Caco-2 (cell line): ENCODE measurements around the gene CDH11. TPM values are rescaled to one million over a fixed set of nuclear protein-coding genes. Genes with fewer than 3 reads are reported as not detected.

Experiments used
- BruUV-seq: library from RNA; stranded (reverse); fragments of 400-500 nt; replicated peaks from 2 replicates; lab custom pipeline; 2021; lab: Mats Ljungman, UMichigan
- CTCF ChIA-PET: fragments of 300-600 bp; sonication (Branson Sonifier 250); formaldehyde crosslinking; loops from one replicate; lab custom pipeline; 2022; ENCODE audit warnings: antibody characterized with exemption; lab: Charles Lee
- POLR2A ChIA-PET: fragments of 300-600 bp; sonication (Branson Sonifier 250); formaldehyde crosslinking; loops from one replicate; lab custom pipeline; 2022; ENCODE audit warnings: antibody characterized with exemption; lab: Charles Lee
- DNase-seq, 2 experiments: peaks; one replicate each; pipeline versions ENCODE4 v3.0.0 to v3.0.0-alpha.2; 2020 to 2022
- H3K27me3 ChIP-seq: replicated peaks from 2 replicates; pipeline ENCODE4 v1.6.0; 2011; ENCODE audit warnings: low read length; ENCODE audit not compliant: control insufficient read depth, insufficient read depth
- H3K36me3 ChIP-seq: 2 replicates; pipeline ENCODE4 v1.5.1; 2011; ENCODE audit warnings: low read length; ENCODE audit not compliant: control insufficient read depth, insufficient read depth
- H3K4me1 ChIP-seq: fragments of 250-450 bp; sonication (Bioruptor Pico); 2 replicates; pipeline ENCODE4 v1.5.1; 2020; ENCODE audit warnings: mild to moderate bottlenecking
- H3K4me3 ChIP-seq: 2 replicates; pipeline ENCODE4 v1.5.1; 2011; ENCODE audit warnings: low read depth, mild to moderate bottlenecking, control low read depth, low read length
- H3K9me3 ChIP-seq: fragments of 250-450 bp; sonication (Bioruptor Pico); 2 replicates; pipeline ENCODE4 v1.5.1; 2020; ENCODE audit warnings: mild to moderate bottlenecking, moderate library complexity
- H3K27ac Mint-ChIP-seq: one replicate; pipeline ENCODE4 v1.8.0; 2022; ENCODE audit warnings: mixed read lengths; ENCODE audit not compliant: unreplicated experiment
- H3K27me3 Mint-ChIP-seq: one replicate; pipeline ENCODE4 v1.8.0; 2022; ENCODE audit warnings: mixed read lengths; ENCODE audit not compliant: insufficient read depth, unreplicated experiment
- H3K36me3 Mint-ChIP-seq: one replicate; pipeline ENCODE4 v1.8.0; 2022; ENCODE audit warnings: mild to moderate bottlenecking, mixed read lengths; ENCODE audit not compliant: insufficient read depth, unreplicated experiment
- H3K4me1 Mint-ChIP-seq: one replicate; pipeline ENCODE4 v1.8.0; 2022; ENCODE audit warnings: low read depth, mixed read lengths; ENCODE audit not compliant: unreplicated experiment
- H3K4me3 Mint-ChIP-seq: one replicate; pipeline ENCODE4 v1.8.0; 2022; ENCODE audit warnings: mild to moderate bottlenecking, moderate library complexity, mixed read lengths; ENCODE audit not compliant: unreplicated experiment
- H3K9me3 Mint-ChIP-seq: one replicate; pipeline ENCODE4 v1.8.0; 2022; ENCODE audit warnings: mixed read lengths; ENCODE audit not compliant: unreplicated experiment
- CTCF ChIP-seq, 2 experiments: fragments of 200-600 bp in 1 of 2; IDR thresholded peaks; 1 replicate in 1 of 2; 2 replicates in 1 of 2; pipeline versions ENCODE4 v1.5.1 to v1.8.0; 2011 to 2022; ENCODE audit warnings: antibody characterized with exemption in 1 of 2, control low read depth in 1 of 2, inconsistent platforms in 1 of 2, low read depth in 1 of 2, low read length in 1 of 2, mild to moderate bottlenecking in 1 of 2, moderate library complexity in 1 of 2; ENCODE audit not compliant: insufficient read depth in 1 of 2, severe bottlenecking in 1 of 2, unreplicated experiment in 1 of 2
- intact Hi-C: fragments of 100-400 bp; cut with micrococcal nuclease; formaldehyde crosslinking; loops from one replicate; pipeline ENCODE4 v1.10.0; 2022; ENCODE audit not compliant: unreplicated experiment
- total RNA-seq: library from RNA; stranded (reverse); gene quantifications from 2 replicates; pipeline ENCODE4 v1.2.3, GENCODE V29; 2022

The CDH11 gene
- total RNA-seq, 1 experiment from 2014 or later: not detected

GRCh38 chr16:65125322-65125721 lies 3.5 kb upstream of the CDH11 start:
- H3K4me3 Mint-ChIP-seq: peak overlapping the region; percentile 28
- Histone ChIP-seq H3K4me1 (peaks cover 52% of the 10 kb centered on the region), H3K9me3 (no peaks in the 10 kb centered on the region), H3K27me3 (peaks cover 2% of the 10 kb centered on the region), H3K4me3 (no peak overlapping the region), H3K36me3 (no peaks in the 10 kb centered on the region; the same call in 1 of the 2 replicates)
- POLR2A ChIA-PET: no interaction called here
- H3K27ac Mint-ChIP-seq: peak overlapping the region; percentile 32
- peaks cover 15% of the 10 kb centered on the region for H3K4me1 Mint-ChIP-seq
- intact Hi-C loops: loop anchor here (10.0 kb wide), 1 partner anchor 1149 kb away; no protein-coding TSS in a partner anchor
- BruUV-seq: no TSS peak
- peaks cover 15% of the 10 kb centered on the region for H3K27me3 Mint-ChIP-seq
- no peaks in the 10 kb centered on the region for H3K36me3 Mint-ChIP-seq
- CTCF ChIA-PET: no interaction called here
- no peaks in the 10 kb centered on the region for H3K9me3 Mint-ChIP-seq
- no peak for TF ChIP-seq CTCF (IDR thresholded peaks at IDR 0.05; ENCODE audit: insufficient read depth in 1 of 2, low read depth in 1 of 2, low read length in 1 of 2, severe bottlenecking in 1 of 2, unreplicated experiment in 1 of 2)
- no peak for DNase-seq

- peaks cover 15% of the 10 kb centered on the region for H3K4me1 Mint-ChIP-seq
- ChIA-PET POLR2A (no interaction called here), CTCF (no interaction called here)
- H3K36me3 ChIP-seq: no peaks in the 10 kb centered on the region; the same call in 1 of the 2 replicates
- TF ChIP-seq CTCF (IDR thresholded peaks at IDR 0.05; ENCODE audit: insufficient read depth in 1 of 2, low read depth in 1 of 2, low read length in 1 of 2, severe bottlenecking in 1 of 2, unreplicated experiment in 1 of 2): no peak
- intact Hi-C loops: loop anchor here (10.0 kb wide), 1 partner anchor 1150 kb away; no protein-coding TSS in a partner anchor
- no peak overlapping the region for H3K4me3 Mint-ChIP-seq
- no peak overlapping the region for H3K4me3 ChIP-seq
- peaks cover 23% of the 10 kb centered on the region for H3K27me3 Mint-ChIP-seq
- no TSS peak for BruUV-seq
- H3K27me3 ChIP-seq: peaks cover 2% of the 10 kb centered on the region
- peaks cover 52% of the 10 kb centered on the region for H3K4me1 ChIP-seq
- H3K9me3 ChIP-seq: no peaks in the 10 kb centered on the region
- DNase-seq: no peak
- no peaks in the 10 kb centered on the region for H3K36me3 Mint-ChIP-seq
- H3K9me3 Mint-ChIP-seq: no peaks in the 10 kb centered on the region
- no peak overlapping the region for H3K27ac Mint-ChIP-seq
Measured at GRCh38 chr16:65124596-65124995, 2.7 kb upstream of the CDH11 start.

- no TSS peak for BruUV-seq
- Histone ChIP-seq H3K36me3 (no peaks in the 10 kb centered on the region; the same call in 1 of the 2 replicates), H3K27me3 (peaks cover 2% of the 10 kb centered on the region), H3K4me1 (peaks cover 52% of the 10 kb centered on the region), H3K9me3 (no peaks in the 10 kb centered on the region), H3K4me3 (no peak overlapping the region)
- no peak for TF ChIP-seq CTCF (IDR thresholded peaks at IDR 0.05; ENCODE audit: insufficient read depth in 1 of 2, low read depth in 1 of 2, low read length in 1 of 2, severe bottlenecking in 1 of 2, unreplicated experiment in 1 of 2)
- H3K36me3 Mint-ChIP-seq: no peaks in the 10 kb centered on the region
- peaks cover 25% of the 10 kb centered on the region for H3K27me3 Mint-ChIP-seq
- intact Hi-C loops: loop anchor here (10.0 kb wide), 1 partner anchor 1151 kb away; no protein-coding TSS in a partner anchor
- ChIA-PET CTCF (no interaction called here), POLR2A (no interaction called here)
- no peak for DNase-seq
- no peaks in the 10 kb centered on the region for H3K9me3 Mint-ChIP-seq
- H3K27ac Mint-ChIP-seq: no peak overlapping the region
- peaks cover 15% of the 10 kb centered on the region for H3K4me1 Mint-ChIP-seq
- peak overlapping the region; percentile 71 for H3K4me3 Mint-ChIP-seq
Measured at GRCh38 chr16:65124212-65124548, 2.3 kb upstream of the CDH11 start.
